ENCODE results near the gene COL8A1. TPM values are rescaled to one million over a fixed set of nuclear protein-coding genes. Genes with fewer than 3 reads are reported as not detected.

Gene COL8A1
- total RNA-seq, 1 donor: 324 TPM

DNA sequence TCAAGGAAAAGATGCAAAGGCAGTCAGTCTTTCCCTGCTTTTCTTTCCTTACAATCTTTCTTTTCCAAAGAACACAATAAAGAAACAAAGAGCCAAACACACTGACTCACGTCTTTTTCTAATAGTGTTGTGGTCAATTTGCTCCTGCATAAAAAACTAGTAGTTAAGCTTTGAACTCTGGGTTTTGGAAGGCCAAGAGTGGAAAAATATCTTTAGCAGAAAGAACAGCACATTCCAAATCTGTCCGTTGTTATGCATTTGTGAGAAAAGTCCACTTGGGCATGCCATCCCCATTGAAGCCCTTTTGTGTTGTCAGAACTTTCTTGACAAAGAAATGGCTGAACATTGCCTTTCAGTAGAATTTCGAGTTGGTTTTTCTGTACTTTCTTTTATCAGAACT lies 18.2 kb downstream of the COL8A1 start:
- no peak for DNase-seq (ENCODE audit: low read depth)
- TF ChIP-seq, protein P1, sequence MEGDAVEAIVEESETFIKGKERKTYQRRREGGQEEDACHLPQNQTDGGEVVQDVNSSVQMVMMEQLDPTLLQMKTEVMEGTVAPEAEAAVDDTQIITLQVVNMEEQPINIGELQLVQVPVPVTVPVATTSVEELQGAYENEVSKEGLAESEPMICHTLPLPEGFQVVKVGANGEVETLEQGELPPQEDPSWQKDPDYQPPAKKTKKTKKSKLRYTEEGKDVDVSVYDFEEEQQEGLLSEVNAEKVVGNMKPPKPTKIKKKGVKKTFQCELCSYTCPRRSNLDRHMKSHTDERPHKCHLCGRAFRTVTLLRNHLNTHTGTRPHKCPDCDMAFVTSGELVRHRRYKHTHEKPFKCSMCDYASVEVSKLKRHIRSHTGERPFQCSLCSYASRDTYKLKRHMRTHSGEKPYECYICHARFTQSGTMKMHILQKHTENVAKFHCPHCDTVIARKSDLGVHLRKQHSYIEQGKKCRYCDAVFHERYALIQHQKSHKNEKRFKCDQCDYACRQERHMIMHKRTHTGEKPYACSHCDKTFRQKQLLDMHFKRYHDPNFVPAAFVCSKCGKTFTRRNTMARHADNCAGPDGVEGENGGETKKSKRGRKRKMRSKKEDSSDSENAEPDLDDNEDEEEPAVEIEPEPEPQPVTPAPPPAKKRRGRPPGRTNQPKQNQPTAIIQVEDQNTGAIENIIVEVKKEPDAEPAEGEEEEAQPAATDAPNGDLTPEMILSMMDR (IDR thresholded peaks at IDR 0.05; ENCODE audit: insufficient read depth, low read depth, low read length): no peak
- H3K4me3 ChIP-seq (ENCODE audit: low read depth, low read length): no peak overlapping the region

DNA sequence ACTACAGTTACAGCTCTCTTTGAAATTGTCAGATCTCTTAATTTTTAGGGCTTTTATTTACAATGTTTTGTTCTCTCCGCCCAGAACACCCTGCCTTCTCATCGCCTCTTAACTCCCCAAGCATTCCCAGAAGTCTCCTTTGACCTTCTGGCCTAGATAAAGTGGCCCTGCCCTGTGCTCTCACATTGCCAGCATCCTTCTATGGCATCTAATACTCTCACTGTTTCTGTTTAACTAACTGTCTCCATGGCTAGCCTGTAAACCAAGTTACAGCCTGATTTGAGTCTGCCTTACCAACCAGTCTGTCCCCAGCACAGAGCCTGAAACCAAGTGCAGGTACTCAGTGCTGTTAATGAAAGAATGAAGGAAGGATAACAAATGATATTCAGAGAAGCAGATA lies 19.9 kb downstream of the COL8A1 start:
- no peak for DNase-seq (ENCODE audit: low read depth)
- H3K4me3 ChIP-seq (ENCODE audit: low read depth, low read length): no peak overlapping the region
- TF ChIP-seq, protein P1 (IDR thresholded peaks at IDR 0.05; ENCODE audit: insufficient read depth, low read depth, low read length): no peak

GRCh38 chr3:99659032-99659431 lies 20.6 kb downstream of the COL8A1 start:
- TF ChIP-seq, protein P1 (IDR thresholded peaks at IDR 0.05; ENCODE audit: insufficient read depth, low read depth, low read length): no peak
- H3K4me3 ChIP-seq (ENCODE audit: low read depth, low read length): no peak overlapping the region
- peak; percentile 97 for DNase-seq (ENCODE audit: low read depth)

- TF ChIP-seq, protein P1 (IDR thresholded peaks at IDR 0.05; ENCODE audit: insufficient read depth, low read depth, low read length): no peak
These were observed 21.6 kb downstream of the COL8A1 start for GRCh38 chr3:99659951-99660350.

GRCh38 chr3:99662838-99663570 lies 24.6 kb downstream of the COL8A1 start:
- DNase-seq (ENCODE audit: low read depth): no peak
- H3K4me3 ChIP-seq (ENCODE audit: low read depth, low read length): no peak overlapping the region
- TF ChIP-seq, protein P1 (IDR thresholded peaks at IDR 0.05; ENCODE audit: insufficient read depth, low read depth, low read length): no peak

More at GRCh38 chr3:99659951-99660350, 21.6 kb downstream of the COL8A1 start:
- peak; percentile 82 for DNase-seq (ENCODE audit: low read depth)
- no peak overlapping the region for H3K4me3 ChIP-seq (ENCODE audit: low read depth, low read length)

- TF ChIP-seq, protein P1 (IDR thresholded peaks at IDR 0.05; ENCODE audit: insufficient read depth, low read depth, low read length): no peak
- no peak overlapping the region for H3K4me3 ChIP-seq (ENCODE audit: low read depth, low read length)
- no peak for DNase-seq (ENCODE audit: low read depth)
These were observed 25.6 kb downstream of the COL8A1 start for GRCh38 chr3:99663977-99664376.

DNA sequence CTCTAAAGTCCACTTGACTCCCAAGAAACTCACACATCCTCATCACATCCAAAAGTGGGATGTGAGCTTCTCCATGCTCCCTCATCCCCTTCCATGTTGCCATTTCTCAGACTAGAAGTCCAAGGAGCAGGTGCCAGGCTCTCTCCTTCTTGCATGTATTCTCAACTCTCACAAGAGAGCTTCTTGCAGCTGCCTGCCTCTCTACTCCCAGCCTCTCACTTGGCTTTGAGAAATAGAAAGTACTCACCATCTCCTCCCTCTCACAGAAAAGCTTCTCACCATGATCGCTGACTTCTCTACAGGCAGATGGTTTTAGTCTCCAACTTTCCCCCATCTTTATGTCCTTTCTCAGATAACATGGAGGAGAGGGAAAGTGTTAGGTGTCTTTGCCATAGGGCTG lies 26.6 kb downstream of the COL8A1 start:
- H3K4me3 ChIP-seq (ENCODE audit: low read depth, low read length): no peak overlapping the region
- TF ChIP-seq, protein P1 (IDR thresholded peaks at IDR 0.05; ENCODE audit: insufficient read depth, low read depth, low read length): no peak
- DNase-seq (ENCODE audit: low read depth): no peak
